ENCODE measurements around the gene CTBP2.

Gene CTBP2

DNA sequence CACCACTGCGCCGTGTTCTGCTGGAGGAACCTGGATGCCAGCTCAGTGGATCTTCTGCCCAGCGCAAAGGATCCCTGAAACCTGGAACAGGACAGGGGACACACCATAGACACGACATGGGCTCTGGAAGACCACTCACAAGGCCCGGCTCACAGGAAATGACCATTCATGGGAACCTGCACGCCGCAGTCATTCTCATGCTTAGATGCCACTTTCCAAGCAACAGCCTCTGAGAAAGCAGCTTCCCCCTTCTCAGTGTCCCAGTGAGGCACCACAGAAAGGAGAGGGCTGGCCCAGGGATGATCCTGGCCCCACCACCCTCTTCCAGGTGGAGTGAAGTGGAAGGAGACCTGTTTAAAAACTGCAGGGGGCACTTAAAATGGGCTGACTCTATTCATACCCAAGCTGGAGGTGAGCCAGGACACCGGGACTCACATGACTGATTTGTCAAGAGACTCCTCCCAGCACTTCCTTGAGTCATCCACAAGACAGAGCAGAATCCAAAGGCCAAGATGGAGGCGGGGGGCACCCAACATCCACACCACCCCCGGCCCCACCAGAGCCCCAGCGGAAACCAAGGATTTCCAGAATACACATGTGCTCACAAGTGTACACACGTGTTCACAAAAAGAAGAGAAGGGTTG lies 11.2 kb downstream of the CTBP2 start:
- no peak for DNase-seq (ENCODE audit: low read depth, low spot score)
- no peak overlapping the region for H3K4me3 ChIP-seq (ENCODE audit: low read length)

DNA sequence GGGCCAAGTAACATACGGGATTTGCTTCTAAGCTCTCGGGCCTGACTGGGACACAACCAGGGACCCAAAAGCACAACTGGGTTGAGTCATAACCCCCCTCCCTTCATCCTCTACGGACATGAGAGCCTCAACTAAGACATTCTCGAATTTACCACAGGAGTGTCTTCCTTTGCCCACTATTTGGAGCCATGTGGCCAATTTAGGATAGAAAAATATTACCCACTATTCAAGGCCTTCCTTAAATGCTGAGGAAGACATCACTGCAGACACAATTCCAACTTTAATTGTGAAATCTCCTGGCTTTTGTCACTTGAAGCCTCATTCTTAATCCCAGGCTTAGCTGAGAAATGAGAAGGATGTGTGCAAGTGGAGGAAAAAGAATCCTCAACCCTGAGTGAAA lies 11.8 kb downstream of the CTBP2 start:
- no peak for DNase-seq (ENCODE audit: low read depth, low spot score)
- no peak overlapping the region for H3K4me3 ChIP-seq (ENCODE audit: low read length)

DNA sequence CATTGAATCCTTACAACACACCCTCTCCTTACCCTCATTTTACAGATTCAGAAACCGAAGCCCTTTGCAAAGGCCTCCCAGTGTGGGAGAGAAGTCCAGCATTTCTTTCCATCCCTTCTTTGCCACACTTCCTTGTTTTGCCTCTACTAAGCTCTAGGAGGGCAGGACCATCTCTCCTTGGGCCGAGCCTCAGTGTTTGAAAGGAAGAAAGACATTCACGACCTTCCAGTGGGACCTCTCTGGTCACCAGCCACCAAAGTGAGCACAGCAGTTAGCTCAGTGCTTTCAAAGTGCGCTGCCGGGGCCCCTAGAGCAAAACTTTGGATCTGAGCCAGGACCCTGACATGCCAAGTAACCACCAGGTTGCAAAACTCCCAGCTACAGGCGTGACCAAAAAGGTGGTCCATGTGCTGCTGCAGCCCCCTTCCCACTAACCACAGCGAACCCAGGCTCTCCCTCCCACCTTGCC lies 12.4 kb downstream of the CTBP2 start:
- no peak for DNase-seq (ENCODE audit: low read depth, low spot score)
- H3K4me3 ChIP-seq (ENCODE audit: low read length): no peak overlapping the region

DNA sequence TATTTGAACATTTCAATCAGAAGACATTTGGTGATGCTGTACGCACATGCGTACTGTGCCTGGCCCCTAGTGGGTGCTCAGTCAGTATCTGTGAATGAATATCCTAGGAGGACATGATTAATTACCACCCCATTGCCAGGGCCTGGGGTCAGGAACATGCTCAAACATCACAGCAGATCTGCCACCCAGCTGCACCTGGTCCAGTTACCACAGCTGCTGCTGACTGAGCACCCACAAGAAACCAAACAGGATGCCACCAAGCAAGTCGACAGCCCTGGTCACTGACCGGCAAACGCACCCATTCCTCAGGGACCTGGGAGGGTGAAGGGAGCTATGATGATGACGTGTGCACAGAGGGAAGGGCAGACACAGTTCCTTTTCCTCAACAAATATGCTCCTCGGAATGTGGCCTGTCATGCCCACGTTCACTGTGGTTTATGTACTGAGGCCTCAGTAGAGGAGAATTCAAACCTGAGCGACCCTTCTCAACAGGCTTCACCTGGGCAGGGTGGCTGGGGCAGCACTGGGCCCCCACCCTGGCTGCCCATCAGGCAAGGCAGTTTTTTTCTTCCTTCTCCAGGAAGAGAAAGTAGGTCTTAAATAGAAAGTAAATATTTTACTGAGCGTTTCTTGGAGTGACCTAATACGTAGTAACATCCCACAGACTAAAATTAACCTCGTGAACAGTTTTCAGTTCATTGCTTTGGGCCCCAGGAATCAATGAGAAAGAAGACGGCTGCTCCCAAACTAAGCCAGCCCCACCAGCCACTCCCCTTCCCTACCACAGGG lies 13.4 kb downstream of the CTBP2 start:
- no peak overlapping the region for H3K4me3 ChIP-seq (ENCODE audit: low read length)
- no peak for DNase-seq (ENCODE audit: low read depth, low spot score)

DNA sequence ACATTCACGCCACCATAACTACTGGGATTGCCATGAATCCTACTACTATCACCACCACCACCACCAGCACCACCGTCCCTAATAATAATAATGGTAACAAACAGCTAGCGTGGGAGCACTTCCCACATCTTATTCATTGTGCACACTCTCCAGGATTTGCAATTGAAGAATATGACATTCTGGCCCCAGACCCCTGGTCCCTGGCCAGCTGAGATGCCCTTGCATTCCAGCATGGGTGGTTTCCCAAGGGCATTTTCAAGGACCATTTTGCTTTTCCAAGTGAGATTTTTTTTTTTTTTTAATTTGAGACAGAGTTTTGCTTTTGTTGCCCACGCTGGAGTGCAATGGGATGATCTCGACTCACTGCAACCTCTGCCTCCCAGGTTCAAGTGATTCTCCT lies 14.7 kb downstream of the CTBP2 start:
- DNase-seq (ENCODE audit: low read depth, low spot score): no peak
- H3K4me3 ChIP-seq (ENCODE audit: low read length): no peak overlapping the region

DNA sequence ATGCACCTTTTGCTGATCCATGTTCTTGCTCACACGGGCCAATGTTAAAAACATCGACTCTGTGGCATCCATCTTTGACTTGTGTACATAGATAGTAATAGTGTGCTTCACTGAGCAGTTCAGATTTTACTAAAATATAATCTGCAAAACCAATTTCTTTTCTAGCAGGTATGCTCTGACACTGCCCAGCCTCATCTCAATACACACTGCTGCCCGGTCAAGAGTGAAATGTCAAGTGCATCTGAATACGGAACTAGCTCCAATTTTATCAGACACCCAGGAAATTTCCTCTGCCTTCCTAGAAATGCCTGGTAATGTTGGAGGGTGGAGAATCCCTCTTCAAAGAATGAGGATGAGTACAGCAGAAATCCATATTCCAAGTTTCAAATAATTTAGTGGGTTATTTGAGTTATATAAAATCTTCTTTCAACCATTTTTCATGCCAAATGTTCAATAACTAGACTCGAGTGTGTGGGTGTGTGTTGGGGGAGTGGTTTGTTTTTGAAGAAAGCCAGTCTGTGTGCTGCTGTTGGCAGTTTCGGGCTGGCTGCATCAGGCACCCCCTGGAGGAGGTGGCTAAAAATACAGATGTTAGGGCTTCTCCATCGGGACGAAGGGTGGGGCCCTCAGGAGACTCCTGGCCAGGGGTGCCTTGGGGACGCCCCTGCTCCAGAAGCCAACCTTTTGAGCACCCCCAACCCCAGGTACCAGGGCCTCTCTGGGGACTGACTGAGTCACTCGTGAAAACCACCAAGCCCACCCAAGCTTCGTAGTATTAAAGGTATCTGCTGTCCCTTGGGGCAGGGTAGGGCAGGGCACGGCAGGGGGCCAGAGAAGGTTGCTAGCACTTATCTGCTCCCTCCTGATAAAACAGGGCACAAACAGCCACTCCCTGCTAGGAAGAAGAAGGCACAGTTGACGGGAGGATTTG lies 15.4 kb downstream of the CTBP2 start:
- H3K4me3 ChIP-seq (ENCODE audit: low read length): no peak overlapping the region
- DNase-seq (ENCODE audit: low read depth, low spot score): no peak

DNA sequence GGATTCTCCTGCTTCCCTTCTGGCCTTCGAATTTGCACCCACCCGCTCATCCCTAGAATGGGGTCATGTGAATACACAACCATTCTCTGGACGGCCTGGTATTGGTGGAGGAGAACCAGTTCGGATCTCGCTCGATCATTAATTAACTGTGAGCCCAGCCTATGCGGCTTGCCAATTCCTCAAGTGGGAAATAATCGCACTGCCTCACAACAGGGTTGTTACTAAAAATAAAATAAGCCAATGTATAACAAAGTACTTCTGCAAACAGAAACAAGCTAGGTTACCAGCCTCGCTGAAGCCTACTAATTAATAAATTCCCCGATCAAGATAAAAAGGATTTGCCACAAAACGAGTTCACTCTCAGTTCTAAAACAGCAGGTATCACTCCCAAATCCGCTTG lies 16.2 kb downstream of the CTBP2 start:
- DNase-seq (ENCODE audit: low read depth, low spot score): no peak
- no peak overlapping the region for H3K4me3 ChIP-seq (ENCODE audit: low read length)

DNA sequence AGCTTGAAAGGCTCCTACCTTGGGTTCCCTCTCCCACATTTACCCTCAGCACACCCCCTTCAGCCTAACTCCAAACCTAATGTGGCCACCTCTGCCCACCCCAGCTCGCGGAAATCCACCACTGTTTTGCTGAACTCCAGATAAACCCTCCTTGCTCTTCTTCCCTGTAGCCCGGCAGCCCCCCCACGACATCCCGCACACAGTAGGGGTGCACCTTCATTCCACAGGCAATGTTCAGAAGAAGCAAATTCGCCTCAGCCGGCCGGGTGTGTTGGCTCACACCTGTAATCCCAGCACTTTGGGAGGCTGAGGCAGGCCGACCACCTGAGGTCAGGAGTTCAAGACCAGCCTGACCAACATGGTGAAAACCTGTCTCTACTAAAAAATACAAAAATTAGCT lies 17.4 kb downstream of the CTBP2 start:
- no peak overlapping the region for H3K4me3 ChIP-seq (ENCODE audit: low read length)
- DNase-seq (ENCODE audit: low read depth, low spot score): no peak

DNA sequence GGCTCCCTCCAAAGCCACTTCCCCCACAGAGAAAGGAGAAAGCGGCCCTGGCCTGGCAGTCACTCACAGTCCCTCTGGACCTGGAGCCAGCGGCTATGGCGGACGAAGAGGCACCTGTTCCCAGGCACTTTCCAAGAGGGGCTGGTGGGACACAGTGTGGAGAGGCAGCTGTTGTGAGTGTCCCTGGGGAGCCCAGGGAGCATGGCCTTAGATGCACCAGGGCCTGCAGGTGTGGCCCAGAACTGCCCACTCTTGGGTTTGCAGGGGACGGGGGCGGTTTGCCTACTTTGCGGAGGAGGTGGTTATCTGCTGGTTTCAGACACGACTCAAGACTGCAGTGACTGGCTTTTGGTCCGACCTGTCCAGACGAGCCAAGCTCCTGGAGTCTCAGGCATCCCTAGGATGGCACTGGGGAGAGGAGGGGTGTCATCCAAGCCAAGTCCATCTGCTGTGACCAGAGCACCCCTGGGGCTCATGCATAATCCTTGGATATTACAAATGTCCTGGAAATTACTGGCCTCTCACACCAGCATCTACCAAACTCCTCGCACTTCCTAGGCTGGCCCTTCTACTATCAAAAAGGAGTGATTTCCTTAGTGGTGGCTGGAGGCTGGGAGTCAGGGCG lies 18.4 kb downstream of the CTBP2 start:
- H3K4me3 ChIP-seq (ENCODE audit: low read length): no peak overlapping the region
- DNase-seq (ENCODE audit: low read depth, low spot score): no peak

DNA sequence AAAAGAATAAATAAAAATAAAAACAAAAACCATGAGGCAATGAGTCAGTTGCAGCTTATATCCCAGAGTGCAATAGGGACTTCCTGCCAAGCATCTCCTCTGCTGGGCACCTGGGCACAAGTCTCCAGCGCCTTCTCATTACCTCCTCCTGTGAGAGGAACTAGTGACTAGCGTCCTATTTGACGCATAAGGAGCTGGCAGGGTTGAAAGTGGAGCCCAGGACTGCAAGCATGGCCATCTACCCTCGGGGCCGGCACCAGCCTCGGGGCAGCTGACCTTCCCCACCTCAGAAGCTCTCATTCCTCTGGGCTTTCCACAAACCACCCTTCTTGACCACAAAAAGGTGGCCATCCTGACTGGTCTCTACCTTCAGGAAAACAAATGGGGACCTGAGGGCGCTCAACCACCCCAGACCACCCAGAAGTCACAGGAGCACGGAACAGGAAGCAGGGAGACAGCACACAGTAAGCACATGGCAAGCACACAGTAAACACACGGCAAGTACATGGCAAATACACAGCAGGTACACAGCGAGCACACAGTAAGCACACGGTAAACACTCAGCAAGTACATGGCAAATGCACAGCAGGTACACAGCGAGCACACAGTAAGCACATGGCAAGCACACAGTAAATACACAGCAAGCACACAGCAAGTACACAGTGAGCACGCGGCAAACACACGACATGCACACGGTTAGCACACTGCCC lies 19.1 kb downstream of the CTBP2 start:
- no peak overlapping the region for H3K4me3 ChIP-seq (ENCODE audit: low read length)
- DNase-seq (ENCODE audit: low read depth, low spot score): no peak

DNA sequence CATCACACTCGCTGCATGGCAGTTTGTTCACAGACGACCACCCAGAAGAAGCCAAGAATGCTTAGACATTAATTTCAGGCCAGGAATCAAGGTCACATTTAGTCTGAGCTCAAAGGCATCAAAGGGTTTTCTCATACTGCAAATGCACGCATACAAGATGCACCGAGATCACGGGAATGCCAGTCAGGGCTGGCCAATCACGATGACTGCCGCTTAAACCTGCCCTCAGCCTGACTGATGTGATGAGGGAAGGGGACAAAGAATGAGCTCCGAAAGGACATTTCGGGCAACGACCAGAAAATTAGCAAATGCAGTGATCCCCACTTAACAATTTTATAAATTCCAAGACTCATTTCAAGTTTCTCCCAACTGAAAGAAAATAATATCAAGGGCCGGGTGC lies 20.2 kb downstream of the CTBP2 start:
- no peak overlapping the region for H3K4me3 ChIP-seq (ENCODE audit: low read length)
- DNase-seq (ENCODE audit: low read depth, low spot score): no peak

DNA sequence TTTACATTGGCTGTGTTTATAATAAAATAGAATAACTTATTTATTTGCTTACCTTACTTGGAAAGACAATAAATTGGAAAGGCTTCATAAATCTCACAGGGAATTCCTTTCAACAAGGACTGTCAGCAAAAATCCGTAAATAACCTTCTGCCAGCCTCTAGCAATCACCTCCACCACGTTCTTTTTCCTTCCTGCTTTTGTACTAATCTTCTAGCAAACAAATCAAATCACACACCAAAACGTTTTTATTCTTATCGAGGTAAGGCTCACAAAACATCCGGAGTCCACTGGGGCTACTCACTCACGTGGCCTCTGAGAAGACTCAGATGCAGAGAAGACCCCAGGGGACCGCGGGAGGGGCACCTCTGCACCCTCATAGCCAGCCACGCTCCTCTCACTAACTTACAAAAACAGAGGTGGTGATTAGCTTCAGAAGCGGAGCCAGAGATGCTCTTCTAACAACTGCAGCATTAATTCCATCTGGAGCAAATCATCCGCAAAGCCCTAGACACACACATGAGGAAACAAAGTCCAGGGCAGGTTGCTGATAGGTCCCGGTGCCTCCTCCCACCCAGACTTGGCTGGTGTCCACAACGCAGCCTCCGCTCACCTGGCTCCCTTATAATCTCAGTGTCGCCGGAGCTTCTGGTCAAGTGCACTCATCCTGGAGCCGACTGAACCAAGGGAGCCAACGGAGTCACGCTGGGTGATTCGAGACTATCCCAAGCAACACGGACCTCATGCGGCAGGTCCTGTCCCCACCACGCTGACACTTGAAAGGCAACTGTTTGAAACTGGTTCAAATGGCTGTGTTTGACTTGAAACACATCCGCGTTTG lies 22.5 kb downstream of the CTBP2 start:
- no peak overlapping the region for H3K4me3 ChIP-seq (ENCODE audit: low read length)
- DNase-seq (ENCODE audit: low read depth, low spot score): no peak

DNA sequence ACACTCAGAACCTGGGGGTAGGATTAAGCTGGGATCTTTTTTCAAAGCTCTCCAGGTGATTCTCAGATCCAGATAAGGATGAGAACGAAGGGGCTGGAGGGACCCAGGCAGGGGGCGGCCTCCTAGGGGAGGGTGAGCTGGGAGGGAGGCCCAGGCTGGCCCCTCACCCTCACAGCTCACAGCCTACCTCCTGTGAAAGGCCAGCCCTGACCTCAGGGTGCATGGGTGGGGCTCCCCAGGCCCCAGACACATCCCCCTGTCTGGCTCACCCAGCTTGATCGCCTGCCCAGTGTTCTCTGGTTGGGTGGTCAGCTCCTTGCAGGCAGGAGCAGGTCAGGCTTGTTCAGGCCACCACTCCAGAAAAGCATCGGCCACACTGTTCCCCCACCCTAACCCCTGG lies 24.3 kb downstream of the CTBP2 start:
- H3K4me3 ChIP-seq (ENCODE audit: low read length): no peak overlapping the region

DNA sequence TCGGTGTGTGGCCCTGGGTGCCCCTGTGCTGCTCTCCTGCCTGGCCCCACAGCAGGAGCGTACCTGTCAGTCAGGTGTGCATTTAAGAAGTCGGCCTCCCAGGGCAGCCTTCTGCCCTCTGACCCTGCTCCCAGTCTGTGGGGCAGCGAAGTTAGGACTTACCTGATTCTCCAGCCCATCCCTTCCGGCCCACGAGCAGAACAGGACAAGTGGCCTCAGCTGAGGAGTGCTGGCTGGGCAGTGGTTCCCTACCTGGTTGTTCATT lies 24.7 kb downstream of the CTBP2 start:
- DNase-seq (ENCODE audit: low read depth, low spot score): no peak
- H3K4me3 ChIP-seq (ENCODE audit: low read length): no peak overlapping the region

More for the DNA sequence above, 24.3 kb downstream of the CTBP2 start:
- DNase-seq (ENCODE audit: low read depth, low spot score): no peak

DNA sequence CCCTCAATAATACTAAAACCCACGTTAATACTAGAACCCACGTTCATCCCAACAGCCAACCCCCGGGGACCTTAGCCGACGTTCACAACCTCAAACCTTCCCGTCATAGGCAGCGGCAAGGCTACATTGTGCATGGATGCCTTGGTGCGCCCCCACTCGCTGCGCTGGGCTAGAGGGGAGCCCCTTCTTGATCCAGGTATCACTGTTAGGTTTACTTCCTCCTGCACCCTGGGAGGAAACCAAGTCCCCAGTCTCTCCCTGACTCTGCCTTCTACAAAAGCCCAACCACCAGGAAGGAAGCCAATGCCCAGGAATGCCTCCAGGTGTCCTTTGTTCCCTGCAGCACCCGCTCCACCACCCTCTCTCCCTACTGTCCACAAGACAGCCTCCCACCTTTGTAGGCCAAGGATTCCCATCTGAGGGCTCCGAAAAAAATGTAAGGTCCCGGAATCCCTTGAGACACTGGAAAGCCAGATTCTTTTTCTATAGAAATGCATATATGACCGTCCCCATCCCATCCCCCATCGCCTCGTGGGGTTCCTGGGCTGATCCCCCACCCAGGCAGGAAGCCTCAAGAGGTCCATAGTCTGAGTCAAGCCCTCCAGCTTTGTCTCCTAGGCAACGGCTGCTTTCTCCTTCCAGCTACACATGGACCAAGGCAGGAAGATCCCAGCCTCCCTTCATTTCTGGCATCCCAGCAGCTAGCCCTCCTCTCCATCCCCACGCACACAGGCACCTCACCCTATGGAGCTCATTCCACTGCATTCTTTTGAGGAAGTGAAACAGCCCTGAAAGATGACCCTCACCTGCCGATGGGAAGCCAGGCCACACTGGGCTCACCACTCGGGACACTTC lies 25.2 kb downstream of the CTBP2 start:
- DNase-seq (ENCODE audit: low read depth, low spot score): no peak
- H3K4me3 ChIP-seq (ENCODE audit: low read length): no peak overlapping the region

DNA sequence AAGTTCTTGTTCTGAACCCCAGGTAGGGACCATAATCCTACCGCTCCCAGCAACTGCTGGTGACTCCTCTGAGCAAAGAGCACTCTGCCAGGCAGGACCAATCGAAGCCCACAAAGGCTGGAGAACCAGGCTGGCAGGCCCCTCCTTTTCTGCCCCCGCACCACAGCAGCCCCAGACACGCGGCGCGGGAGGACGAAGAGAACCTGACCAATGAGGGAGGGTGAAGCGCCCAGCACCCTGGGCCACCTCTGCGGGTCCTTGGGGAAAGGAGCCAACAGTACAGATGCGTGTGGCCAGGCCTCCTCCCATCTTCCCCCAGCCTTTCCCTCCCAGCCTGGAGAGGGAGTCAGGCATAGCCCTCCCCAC lies 25.9 kb downstream of the CTBP2 start:
- no peak overlapping the region for H3K4me3 ChIP-seq (ENCODE audit: low read length)

DNA sequence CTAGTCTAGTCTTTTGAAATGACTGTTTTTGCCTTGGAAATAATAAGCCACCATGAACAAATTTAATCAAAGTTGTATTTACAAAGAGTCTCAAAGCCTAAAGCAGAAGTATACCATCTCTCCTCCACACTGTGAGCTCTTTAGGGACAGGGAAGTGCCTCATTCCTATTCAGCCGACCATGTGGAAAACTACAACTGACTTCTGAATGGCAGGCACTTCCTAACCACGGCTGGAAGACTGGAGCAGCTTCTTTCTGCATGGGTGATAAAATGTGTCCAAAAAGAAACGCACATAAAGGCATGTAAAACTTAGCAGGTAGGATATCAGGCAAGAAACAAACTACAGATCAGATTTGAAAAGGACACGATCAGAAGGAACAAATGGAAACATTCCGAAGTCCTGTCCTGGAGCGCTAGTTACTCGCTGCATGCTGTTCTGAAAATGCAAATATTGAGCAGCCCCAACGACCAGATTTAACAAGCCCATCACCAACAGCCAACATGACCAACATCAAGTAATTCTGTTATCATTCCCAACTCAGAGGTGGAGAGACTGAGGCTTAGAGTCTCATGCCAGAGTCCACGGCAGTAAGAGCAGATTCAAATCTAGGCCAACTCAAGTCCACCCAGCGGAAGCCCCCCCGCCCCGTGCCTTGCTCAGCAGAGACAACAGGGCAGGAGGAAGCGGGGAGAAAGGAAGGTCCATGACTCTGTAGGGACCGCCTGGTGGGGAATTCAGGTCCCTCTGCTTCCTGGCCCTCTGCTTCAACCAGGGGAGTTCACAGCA lies 26.5 kb downstream of the CTBP2 start:
- no peak for DNase-seq (ENCODE audit: low read depth, low spot score)
- no peak overlapping the region for H3K4me3 ChIP-seq (ENCODE audit: low read length)

More for the DNA sequence above, 25.9 kb downstream of the CTBP2 start:
- no peak for DNase-seq (ENCODE audit: low read depth, low spot score)
